ENCODE results near the gene NELFA.

NELFA gene

DNA sequence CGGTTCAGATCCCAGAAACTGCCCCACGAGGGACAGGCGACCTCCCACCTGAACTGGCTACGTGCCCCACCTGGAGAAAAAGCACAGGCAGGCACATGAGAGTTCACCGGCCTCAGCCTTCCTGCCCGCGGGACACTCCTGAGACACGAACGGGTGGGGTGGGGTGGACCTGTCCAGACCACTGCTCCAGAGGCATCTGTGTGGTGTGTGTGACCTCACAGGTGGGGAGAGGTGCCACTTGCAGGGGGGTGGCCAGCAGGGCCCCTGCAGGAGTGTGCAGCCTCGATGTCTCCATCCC lies 18.5 kb downstream of the NELFA start:
- TF ChIP-seq, protein P1, sequence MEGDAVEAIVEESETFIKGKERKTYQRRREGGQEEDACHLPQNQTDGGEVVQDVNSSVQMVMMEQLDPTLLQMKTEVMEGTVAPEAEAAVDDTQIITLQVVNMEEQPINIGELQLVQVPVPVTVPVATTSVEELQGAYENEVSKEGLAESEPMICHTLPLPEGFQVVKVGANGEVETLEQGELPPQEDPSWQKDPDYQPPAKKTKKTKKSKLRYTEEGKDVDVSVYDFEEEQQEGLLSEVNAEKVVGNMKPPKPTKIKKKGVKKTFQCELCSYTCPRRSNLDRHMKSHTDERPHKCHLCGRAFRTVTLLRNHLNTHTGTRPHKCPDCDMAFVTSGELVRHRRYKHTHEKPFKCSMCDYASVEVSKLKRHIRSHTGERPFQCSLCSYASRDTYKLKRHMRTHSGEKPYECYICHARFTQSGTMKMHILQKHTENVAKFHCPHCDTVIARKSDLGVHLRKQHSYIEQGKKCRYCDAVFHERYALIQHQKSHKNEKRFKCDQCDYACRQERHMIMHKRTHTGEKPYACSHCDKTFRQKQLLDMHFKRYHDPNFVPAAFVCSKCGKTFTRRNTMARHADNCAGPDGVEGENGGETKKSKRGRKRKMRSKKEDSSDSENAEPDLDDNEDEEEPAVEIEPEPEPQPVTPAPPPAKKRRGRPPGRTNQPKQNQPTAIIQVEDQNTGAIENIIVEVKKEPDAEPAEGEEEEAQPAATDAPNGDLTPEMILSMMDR (IDR thresholded peaks at IDR 0.05) = no peak
- TF ChIP-seq ZFX (IDR thresholded peaks at IDR 0.05; ENCODE audit: borderline replicate concordance) = no peak
- no peak overlapping the region for H3K27ac ChIP-seq

DNA sequence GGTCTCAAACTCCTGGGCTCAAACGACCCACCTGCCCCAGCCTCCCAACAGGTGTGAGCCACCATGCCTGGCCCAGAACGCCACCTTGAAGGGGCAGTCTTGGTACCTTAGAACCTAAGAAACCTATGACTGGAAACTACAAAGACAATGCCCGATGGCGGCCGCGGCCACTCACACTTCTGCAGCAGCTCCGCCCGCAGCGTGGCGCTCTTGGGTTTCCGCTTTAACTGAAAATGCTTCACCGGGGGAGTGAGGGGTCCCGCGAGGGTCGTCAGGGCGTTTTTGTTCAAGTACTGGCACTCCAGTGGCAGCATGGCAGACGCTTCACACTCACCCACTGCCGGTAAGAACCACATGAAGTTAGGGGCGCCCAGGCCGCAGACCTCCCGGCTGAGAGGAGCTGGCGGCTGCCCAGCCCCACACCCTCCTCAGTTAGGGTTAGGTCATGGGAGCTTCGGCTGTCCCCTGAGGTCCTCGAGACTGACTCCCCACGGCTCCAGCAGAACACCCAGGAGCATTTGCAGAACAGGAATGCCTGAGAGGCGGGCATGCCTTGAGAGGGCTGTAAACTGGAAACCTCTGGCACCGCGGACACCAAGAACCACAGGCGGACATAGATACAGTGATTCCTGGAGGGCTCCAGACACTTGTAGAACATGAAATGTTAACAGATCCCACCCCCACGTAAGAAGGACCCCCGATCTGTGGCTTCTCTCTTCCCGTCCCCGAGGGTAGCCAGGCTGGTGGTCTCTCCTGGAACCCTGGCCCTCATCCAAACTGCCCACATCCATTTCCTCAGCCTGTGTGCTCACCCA lies 19.0 kb downstream of the NELFA start:
- no peak overlapping the region for H3K27ac ChIP-seq
- TF ChIP-seq, protein P1 (IDR thresholded peaks at IDR 0.05) = no peak
- no peak for TF ChIP-seq ZFX (IDR thresholded peaks at IDR 0.05; ENCODE audit: borderline replicate concordance)

DNA sequence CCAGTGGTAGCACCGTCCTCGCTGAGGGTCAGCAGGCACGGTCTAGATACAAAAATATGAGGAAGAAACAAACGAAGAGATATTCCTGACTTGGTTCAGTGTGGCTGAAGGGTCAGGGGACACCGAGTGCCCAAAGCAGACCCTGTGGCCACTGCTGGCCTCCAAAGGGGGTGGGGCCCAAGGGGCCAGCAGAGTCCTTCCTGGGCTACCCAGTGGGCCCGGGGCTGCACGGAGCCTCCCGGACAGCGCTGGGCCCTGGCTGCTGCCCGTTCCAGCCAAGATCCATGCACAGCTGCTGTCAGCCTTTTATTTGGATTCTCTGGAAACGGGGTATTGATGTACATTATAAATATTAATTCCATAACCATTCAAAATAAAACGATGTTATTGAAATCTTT lies 20.4 kb downstream of the NELFA start:
- H3K27ac ChIP-seq = no peak overlapping the region
- TF ChIP-seq ZFX (IDR thresholded peaks at IDR 0.05; ENCODE audit: borderline replicate concordance) = no peak
- TF ChIP-seq, protein P1 (IDR thresholded peaks at IDR 0.05) = no peak

DNA sequence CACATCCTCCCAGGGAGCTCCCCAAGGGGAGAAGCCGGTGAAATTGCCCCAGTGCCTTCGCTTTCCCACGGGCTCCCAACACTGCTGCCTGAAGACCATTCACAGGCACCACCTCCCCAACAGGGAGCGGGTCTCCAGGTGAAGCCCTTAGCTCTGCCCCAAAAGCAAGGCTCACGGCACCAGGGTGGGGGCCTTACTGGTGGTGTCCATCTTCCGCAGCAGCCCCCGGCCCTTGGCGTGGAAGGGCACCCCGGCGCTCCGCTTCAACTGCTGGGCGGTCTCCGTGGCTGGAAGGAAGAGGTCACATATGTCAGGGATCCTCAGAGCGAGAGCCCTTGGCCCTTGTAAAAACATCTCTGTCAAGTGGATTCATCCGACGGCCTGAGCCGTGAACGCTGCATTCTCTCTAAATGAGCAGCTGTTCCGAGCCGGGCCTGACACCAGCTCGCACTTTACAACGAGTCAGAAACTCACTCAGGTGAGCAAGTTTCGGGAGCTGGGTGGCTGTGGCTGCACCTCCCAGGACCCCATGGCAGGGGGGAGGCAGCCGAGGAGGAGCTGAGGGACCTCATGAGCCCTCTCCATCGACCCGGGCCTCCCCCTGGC lies 20.9 kb downstream of the NELFA start:
- H3K27ac ChIP-seq = no peak overlapping the region
- TF ChIP-seq ZFX (IDR thresholded peaks at IDR 0.05; ENCODE audit: borderline replicate concordance) = no peak
- TF ChIP-seq, protein P1 (IDR thresholded peaks at IDR 0.05) = no peak

DNA sequence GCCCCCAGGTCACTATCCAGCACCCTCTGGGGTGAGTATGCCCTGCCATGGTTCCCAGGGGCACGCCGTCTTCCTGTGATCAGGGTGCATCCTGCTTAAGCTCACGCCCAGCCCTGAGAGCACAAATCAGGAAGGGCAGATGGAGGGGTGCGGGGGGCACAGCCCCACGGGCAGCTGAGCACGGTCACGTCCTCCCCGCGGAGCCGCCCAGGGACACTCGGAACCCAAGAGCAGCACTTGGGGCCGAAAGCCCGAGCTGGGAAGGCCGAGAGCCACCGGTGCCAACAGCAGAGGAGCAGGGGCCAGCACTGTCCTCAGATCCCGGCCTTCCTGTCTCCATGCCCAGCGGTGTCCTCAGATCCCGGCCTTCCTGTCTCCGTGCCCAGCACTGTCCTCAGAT lies 21.5 kb downstream of the NELFA start:
- H3K27ac ChIP-seq = no peak overlapping the region
- TF ChIP-seq, protein P1 (IDR thresholded peaks at IDR 0.05) = no peak
- no peak for TF ChIP-seq ZFX (IDR thresholded peaks at IDR 0.05; ENCODE audit: borderline replicate concordance)

DNA sequence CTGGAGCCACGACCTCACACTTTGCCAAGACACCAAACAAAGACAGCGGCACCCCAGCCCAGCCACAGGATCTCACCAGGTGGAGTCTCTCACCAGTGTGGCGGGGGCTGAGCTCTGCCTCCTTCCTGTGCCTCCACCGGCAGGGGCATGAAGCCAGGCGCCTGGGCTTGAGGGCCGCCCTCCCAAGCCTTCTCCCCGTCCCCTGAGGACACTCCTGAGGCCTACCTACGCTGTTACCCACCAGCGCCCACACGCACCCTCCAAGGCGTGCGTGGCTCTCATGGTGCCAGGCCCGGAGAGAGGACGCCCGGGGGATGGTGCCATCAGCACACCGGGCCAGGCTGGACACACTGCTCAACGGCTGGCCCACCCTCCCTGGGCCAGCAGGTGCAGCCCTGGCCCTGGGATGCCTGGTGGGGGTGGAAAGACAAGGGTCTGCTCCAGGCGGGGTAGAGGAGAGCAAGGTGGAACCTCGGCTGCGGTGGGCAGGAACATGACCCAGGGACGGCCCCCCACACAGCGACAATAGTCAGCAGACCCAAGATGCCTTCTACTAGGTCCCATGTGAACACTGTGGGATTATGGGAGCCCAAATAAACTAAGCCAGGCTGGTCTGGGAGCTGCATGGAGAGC lies 22.1 kb downstream of the NELFA start:
- no peak for TF ChIP-seq ZFX (IDR thresholded peaks at IDR 0.05; ENCODE audit: borderline replicate concordance)
- TF ChIP-seq, protein P1 (IDR thresholded peaks at IDR 0.05) = no peak
- H3K27ac ChIP-seq = no peak overlapping the region

Measured in 22Rv1 (cell line).